Measurements from ENCODE around the gene TAGLN3.
A peak's percentile ranks its signal among the peaks of the same experiment; 100 is the strongest.

The TAGLN3 gene

GRCh38 chr3:111976254-111976653, 22.5 kb upstream of the TAGLN3 start:
- Histone ChIP-seq H3K9ac (no peak overlapping the region), H3K27ac (no peak overlapping the region), H3K9me3 (no peaks in the 10 kb centered on the region), H3K4me1 (peaks cover 17% of the 10 kb centered on the region), H3K4me3 (no peak overlapping the region), H3K36me3 (no peaks in the 10 kb centered on the region), H3K4me2 (no peak overlapping the region), H3K27me3 (no peaks in the 10 kb centered on the region), H4K20me1 (peaks cover 8% of the 10 kb centered on the region)
- TF ChIP-seq Cebpa-rat (IDR thresholded peaks at IDR 0.05), result no peak

- no peaks in the 10 kb centered on the region for H3K27me3 ChIP-seq
- peak within 1 kb of the TSS; percentile 91 for H3K9ac ChIP-seq
- H4K20me1 ChIP-seq, result peaks cover 23% of the 10 kb centered on the region
- peaks cover 2% of the 10 kb centered on the region; the same call in 1 of the 2 replicates for H3K36me3 ChIP-seq
- peaks cover 24% of the 10 kb centered on the region for H3K4me1 ChIP-seq
- H3K9me3 ChIP-seq, result no peaks in the 10 kb centered on the region
- peak within 1 kb of the TSS; percentile 90 for H3K27ac ChIP-seq
- no peak for TF ChIP-seq Cebpa-rat (IDR thresholded peaks at IDR 0.05)
- peak within 1 kb of the TSS; percentile 87 for H3K4me3 ChIP-seq
- peak within 1 kb of the TSS; percentile 83 for H3K4me2 ChIP-seq
These were observed 19.9 kb upstream of the TAGLN3 start, which contains the start of gene ABHD10 for GRCh38 chr3:111978583-111979433. Gene ABHD10 (plus strand): TSS chr3:111979026. CDS start chr3:111979062, 36 bp downstream.

GRCh38 chr3:111979434-111980038, 19.2 kb upstream of the TAGLN3 start:
- H3K4me1 ChIP-seq, result peaks cover 24% of the 10 kb centered on the region
- no peaks in the 10 kb centered on the region for H3K27me3 ChIP-seq
- H3K4me3 ChIP-seq, result peak overlapping the region; percentile 87
- H3K9me3 ChIP-seq, result no peaks in the 10 kb centered on the region
- H3K36me3 ChIP-seq, result peaks cover 10% of the 10 kb centered on the region; the same call in 1 of the 2 replicates
- TF ChIP-seq Cebpa-rat (IDR thresholded peaks at IDR 0.05), result no peak
- peak overlapping the region; percentile 91 for H3K9ac ChIP-seq
- H4K20me1 ChIP-seq, result peaks cover 29% of the 10 kb centered on the region
- peak overlapping the region; percentile 90 for H3K27ac ChIP-seq
- peak overlapping the region; percentile 83 for H3K4me2 ChIP-seq

GRCh38 chr3:111980716-111981456, 17.8 kb upstream of the TAGLN3 start:
- TF ChIP-seq Cebpa-rat (IDR thresholded peaks at IDR 0.05), result no peak
- Histone ChIP-seq H3K9ac (no peak overlapping the region), H3K4me3 (peak overlapping the region; percentile 8; the same call in 1 of the 2 replicates), H3K27ac (no peak overlapping the region), H4K20me1 (peaks cover 40% of the 10 kb centered on the region), H3K4me2 (peak overlapping the region; percentile 83), H3K27me3 (no peaks in the 10 kb centered on the region), H3K9me3 (no peaks in the 10 kb centered on the region), H3K36me3 (peaks cover 22% of the 10 kb centered on the region; the same call in 1 of the 2 replicates), H3K4me1 (peaks cover 24% of the 10 kb centered on the region)

GRCh38 chr3:111981457-111981763, 17.3 kb upstream of the TAGLN3 start:
- TF ChIP-seq Cebpa-rat (IDR thresholded peaks at IDR 0.05), result no peak
- Histone ChIP-seq H4K20me1 (peaks cover 45% of the 10 kb centered on the region), H3K4me2 (peak overlapping the region; percentile 83), H3K9ac (no peak overlapping the region), H3K27me3 (no peaks in the 10 kb centered on the region), H3K27ac (no peak overlapping the region), H3K4me1 (peaks cover 24% of the 10 kb centered on the region), H3K9me3 (no peaks in the 10 kb centered on the region), H3K36me3 (peaks cover 27% of the 10 kb centered on the region), H3K4me3 (no peak overlapping the region)

GRCh38 chr3:111984636-111985298, 14.0 kb upstream of the TAGLN3 start:
- Histone ChIP-seq H4K20me1 (peaks cover 64% of the 10 kb centered on the region), H3K9me3 (no peaks in the 10 kb centered on the region), H3K27me3 (no peaks in the 10 kb centered on the region), H3K36me3 (peaks cover 57% of the 10 kb centered on the region), H3K9ac (no peak overlapping the region), H3K27ac (no peak overlapping the region), H3K4me1 (peaks cover 22% of the 10 kb centered on the region), H3K4me2 (no peak overlapping the region), H3K4me3 (no peak overlapping the region)
- no peak for TF ChIP-seq Cebpa-rat (IDR thresholded peaks at IDR 0.05)

GRCh38 chr3:111986800-111987199, 11.9 kb upstream of the TAGLN3 start:
- no peak for TF ChIP-seq Cebpa-rat (IDR thresholded peaks at IDR 0.05)
- peaks cover 51% of the 10 kb centered on the region for H4K20me1 ChIP-seq
- no peak overlapping the region for H3K4me3 ChIP-seq
- H3K27ac ChIP-seq, result no peak overlapping the region
- no peaks in the 10 kb centered on the region for H3K27me3 ChIP-seq
- no peaks in the 10 kb centered on the region for H3K9me3 ChIP-seq
- H3K9ac ChIP-seq, result no peak overlapping the region
- no peak overlapping the region for H3K4me2 ChIP-seq
- peaks cover 64% of the 10 kb centered on the region for H3K36me3 ChIP-seq
- peaks cover 2% of the 10 kb centered on the region for H3K4me1 ChIP-seq

- no peaks in the 10 kb centered on the region for H3K9me3 ChIP-seq
- H3K4me1 ChIP-seq, result no peaks in the 10 kb centered on the region
- peaks cover 38% of the 10 kb centered on the region for H4K20me1 ChIP-seq
- H3K27ac ChIP-seq, result no peak overlapping the region
- H3K4me3 ChIP-seq, result no peak overlapping the region
- H3K4me2 ChIP-seq, result no peak overlapping the region
- no peak overlapping the region for H3K9ac ChIP-seq
- H3K36me3 ChIP-seq, result peaks cover 69% of the 10 kb centered on the region
- TF ChIP-seq Cebpa-rat (IDR thresholded peaks at IDR 0.05), result no peak
- H3K27me3 ChIP-seq, result no peaks in the 10 kb centered on the region
These were observed 9.6 kb upstream of the TAGLN3 start for GRCh38 chr3:111989061-111989678.

GRCh38 chr3:111993038-111993437, 5.7 kb upstream of the TAGLN3 start:
- Histone ChIP-seq H3K36me3 (peaks cover 32% of the 10 kb centered on the region), H3K9me3 (no peaks in the 10 kb centered on the region)

More at GRCh38 chr3:111993038-111993437, 5.7 kb upstream of the TAGLN3 start:
- no peak overlapping the region for H3K9ac ChIP-seq
- peaks cover 12% of the 10 kb centered on the region for H3K27me3 ChIP-seq
- peaks cover 13% of the 10 kb centered on the region; the same call in 1 of the 2 replicates for H4K20me1 ChIP-seq
- no peak overlapping the region for H3K4me3 ChIP-seq
- no peak overlapping the region for H3K4me2 ChIP-seq
- H3K27ac ChIP-seq, result no peak overlapping the region
- no peak for TF ChIP-seq Cebpa-rat (IDR thresholded peaks at IDR 0.05)
- no peaks in the 10 kb centered on the region for H3K4me1 ChIP-seq
